Progenitor cell of endocrine pancreas (in vitro differentiated cells): ENCODE data around the gene NLGN1. TPM values are rescaled to one million over a fixed set of nuclear protein-coding genes. Genes with fewer than 3 reads are reported as not detected.

Experiments used
- DNase-seq: peaks from one replicate; pipeline ENCODE4 v3.0.0; 2021; ENCODE audit warnings: low spot score; ENCODE audit not compliant: unreplicated experiment
- H3K27ac Mint-ChIP-seq: 2 replicates; pipeline ENCODE4 v1.8.0; 2021; ENCODE audit warnings: mild to moderate bottlenecking, moderate library complexity, mixed read lengths
- H3K27me3 Mint-ChIP-seq: 2 replicates; pipeline ENCODE4 v1.8.0; 2021; ENCODE audit warnings: mixed read lengths
- H3K36me3 Mint-ChIP-seq: 2 replicates; pipeline ENCODE4 v1.8.0; 2022; ENCODE audit warnings: mixed read lengths; ENCODE audit not compliant: insufficient read depth
- H3K4me1 Mint-ChIP-seq: 2 replicates; pipeline ENCODE4 v1.8.0; 2021; ENCODE audit warnings: low read depth, mixed read lengths
- H3K4me3 Mint-ChIP-seq: 2 replicates; pipeline ENCODE4 v1.8.0; 2021; ENCODE audit warnings: low read depth, mild to moderate bottlenecking, moderate library complexity, mixed read lengths
- H3K9me3 Mint-ChIP-seq: 2 replicates; pipeline ENCODE4 v1.8.0; 2021; ENCODE audit warnings: low read depth, mixed read lengths
- total RNA-seq: library from RNA; stranded (reverse); gene quantifications from 2 replicates; pipeline ENCODE4 v1.2.1, GENCODE V29; 2021
- TF ChIP-seq, protein P1 (sequence below): fragments of 200-600 bp; sonication (generic); IDR thresholded peaks from one replicate; pipeline ENCODE4 v1.5.0; 2021; ENCODE audit warnings: antibody characterized with exemption, mild to moderate bottlenecking; ENCODE audit not compliant: unreplicated experiment

The NLGN1 gene
- total RNA-seq, 1 donor from 2014 or later, result 5.7 TPM

DNA sequence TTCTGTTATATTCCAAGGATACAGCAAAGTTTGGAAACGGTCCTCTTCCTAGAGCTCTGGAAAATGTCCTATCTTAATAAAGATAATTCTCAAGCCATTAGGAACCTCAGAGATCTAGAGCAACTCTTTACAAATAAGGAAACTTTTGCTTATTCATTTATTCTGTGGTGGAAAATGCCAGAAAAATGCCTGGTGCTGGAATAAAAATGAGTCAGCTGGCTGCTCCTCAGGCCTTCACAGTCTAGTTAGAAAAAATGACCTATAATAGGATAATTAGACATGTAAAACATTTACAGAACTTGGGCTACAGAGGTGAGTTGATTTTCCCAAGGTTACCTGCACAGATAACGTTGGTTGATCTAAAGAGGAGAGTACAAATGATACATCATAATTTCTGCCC, 372.5 kb downstream of the NLGN1 start:
- Mint-ChIP-seq H3K4me1 (no peaks in the 10 kb centered on the region), H3K4me3 (no peak overlapping the region), H3K36me3 (no peaks in the 10 kb centered on the region), H3K27me3 (peaks cover 7% of the 10 kb centered on the region), H3K27ac (no peak overlapping the region), H3K9me3 (no peaks in the 10 kb centered on the region)
- no peak for DNase-seq
- TF ChIP-seq, protein P1, sequence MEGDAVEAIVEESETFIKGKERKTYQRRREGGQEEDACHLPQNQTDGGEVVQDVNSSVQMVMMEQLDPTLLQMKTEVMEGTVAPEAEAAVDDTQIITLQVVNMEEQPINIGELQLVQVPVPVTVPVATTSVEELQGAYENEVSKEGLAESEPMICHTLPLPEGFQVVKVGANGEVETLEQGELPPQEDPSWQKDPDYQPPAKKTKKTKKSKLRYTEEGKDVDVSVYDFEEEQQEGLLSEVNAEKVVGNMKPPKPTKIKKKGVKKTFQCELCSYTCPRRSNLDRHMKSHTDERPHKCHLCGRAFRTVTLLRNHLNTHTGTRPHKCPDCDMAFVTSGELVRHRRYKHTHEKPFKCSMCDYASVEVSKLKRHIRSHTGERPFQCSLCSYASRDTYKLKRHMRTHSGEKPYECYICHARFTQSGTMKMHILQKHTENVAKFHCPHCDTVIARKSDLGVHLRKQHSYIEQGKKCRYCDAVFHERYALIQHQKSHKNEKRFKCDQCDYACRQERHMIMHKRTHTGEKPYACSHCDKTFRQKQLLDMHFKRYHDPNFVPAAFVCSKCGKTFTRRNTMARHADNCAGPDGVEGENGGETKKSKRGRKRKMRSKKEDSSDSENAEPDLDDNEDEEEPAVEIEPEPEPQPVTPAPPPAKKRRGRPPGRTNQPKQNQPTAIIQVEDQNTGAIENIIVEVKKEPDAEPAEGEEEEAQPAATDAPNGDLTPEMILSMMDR, result no peak

DNA sequence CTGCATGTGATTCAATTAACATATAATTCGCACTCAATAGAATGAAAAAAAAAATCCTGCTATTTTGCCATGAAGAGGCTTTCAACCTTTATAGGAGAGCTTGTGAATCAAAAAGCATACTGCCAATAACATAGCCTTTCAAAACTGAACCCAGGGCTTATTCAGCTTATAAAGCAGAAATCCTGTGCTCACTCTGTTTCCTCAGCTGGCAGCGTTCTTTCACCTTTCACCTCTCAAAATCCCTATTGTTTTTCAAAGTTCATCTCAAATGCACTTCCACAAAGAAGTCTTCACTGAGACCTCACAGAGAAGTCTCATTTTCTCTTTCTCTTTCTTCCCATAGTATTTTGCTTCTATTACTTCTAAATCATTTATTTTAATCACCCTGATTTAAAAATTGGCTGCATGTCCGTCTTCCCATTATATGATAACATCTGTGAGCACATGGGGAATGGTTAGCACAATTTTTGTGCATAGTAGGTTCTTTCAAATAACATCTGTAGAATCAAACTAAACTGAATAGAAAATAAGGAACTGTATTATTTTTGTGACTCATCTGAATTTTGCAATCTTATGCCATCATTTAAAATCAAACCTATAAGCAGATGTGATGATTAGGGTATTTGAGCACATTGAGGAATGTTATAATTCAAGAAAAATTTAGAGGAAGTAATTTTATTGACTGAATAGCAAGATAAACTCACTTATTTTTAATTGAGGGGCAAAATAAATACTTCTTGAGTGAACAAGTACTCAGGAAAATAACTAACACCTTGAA, 373.4 kb downstream of the NLGN1 start:
- Mint-ChIP-seq H3K4me1 (no peaks in the 10 kb centered on the region), H3K36me3 (no peaks in the 10 kb centered on the region), H3K9me3 (no peaks in the 10 kb centered on the region), H3K4me3 (no peak overlapping the region), H3K27me3 (peaks cover 7% of the 10 kb centered on the region), H3K27ac (no peak overlapping the region)
- DNase-seq, result no peak
- TF ChIP-seq, protein P1, result no peak

DNA sequence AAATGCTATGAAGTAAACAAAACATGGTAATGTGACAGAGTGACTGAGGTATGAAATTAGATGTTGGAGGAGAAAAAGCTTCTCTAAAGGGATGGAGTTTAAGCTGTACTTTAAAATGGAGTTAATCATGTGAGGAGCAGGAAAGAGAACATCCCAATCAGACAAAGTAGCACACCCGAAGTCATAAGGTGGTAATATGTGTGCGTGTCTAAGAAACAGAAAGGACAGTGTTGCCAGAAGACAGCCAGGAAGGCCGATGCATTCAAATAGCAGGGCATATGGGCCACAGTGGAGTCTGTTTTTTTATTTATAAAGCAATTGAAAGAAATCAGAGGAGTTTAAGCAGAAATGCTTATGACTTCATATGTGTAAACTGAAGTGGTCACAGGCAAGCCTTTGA, 376.3 kb downstream of the NLGN1 start:
- no peak for DNase-seq
- no peaks in the 10 kb centered on the region for H3K4me1 Mint-ChIP-seq
- TF ChIP-seq, protein P1, result no peak
- no peaks in the 10 kb centered on the region for H3K36me3 Mint-ChIP-seq
- no peak overlapping the region for H3K4me3 Mint-ChIP-seq
- H3K27me3 Mint-ChIP-seq, result peaks cover 7% of the 10 kb centered on the region
- no peak overlapping the region for H3K27ac Mint-ChIP-seq
- H3K9me3 Mint-ChIP-seq, result no peaks in the 10 kb centered on the region

DNA sequence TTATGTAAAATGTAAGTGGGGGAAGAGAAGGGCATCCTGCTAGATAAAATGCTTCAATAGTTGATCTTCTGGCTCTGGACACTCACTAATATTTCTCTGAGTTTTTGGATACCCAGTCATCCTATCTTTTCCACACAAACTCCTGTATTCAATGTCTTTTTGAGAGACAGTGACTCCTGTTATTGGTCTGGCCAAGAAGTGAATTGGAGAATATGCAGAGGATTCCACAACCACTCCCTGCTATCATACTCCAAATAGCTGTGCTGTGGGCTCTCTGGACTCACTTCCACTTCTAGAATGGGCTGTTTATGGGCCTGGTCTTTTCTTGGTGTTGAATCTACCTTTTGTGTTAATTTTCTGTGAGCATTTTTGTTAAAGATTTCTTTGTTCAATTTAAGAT, 376.8 kb downstream of the NLGN1 start:
- TF ChIP-seq, protein P1, result no peak
- DNase-seq, result no peak
- Mint-ChIP-seq H3K27me3 (peaks cover 7% of the 10 kb centered on the region), H3K4me3 (no peak overlapping the region), H3K9me3 (no peaks in the 10 kb centered on the region), H3K36me3 (no peaks in the 10 kb centered on the region), H3K4me1 (no peaks in the 10 kb centered on the region), H3K27ac (no peak overlapping the region)

DNA sequence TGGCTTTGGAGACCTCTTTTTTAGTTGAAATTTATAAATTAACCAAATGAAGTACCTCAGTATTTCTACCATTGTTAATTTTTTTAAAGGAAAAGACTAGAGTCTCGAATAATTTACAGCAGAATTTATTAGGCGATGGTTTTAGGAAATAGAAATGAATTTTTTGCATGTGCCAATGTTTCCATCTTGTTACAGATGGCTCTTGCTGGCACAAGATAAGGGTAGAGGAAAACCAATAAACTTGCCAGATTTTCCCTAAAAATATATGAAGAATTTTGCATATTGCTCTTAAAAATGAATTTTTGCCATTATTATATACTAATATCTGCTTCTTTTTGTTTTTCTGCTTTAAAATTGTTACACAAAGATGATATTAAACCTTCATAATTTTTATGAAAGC, 380.7 kb downstream of the NLGN1 start:
- no peak overlapping the region for H3K4me3 Mint-ChIP-seq
- H3K9me3 Mint-ChIP-seq, result no peaks in the 10 kb centered on the region
- H3K4me1 Mint-ChIP-seq, result no peaks in the 10 kb centered on the region
- no peaks in the 10 kb centered on the region for H3K36me3 Mint-ChIP-seq
- H3K27me3 Mint-ChIP-seq, result peaks cover 14% of the 10 kb centered on the region
- no peak for DNase-seq
- TF ChIP-seq, protein P1, result no peak
- H3K27ac Mint-ChIP-seq, result no peak overlapping the region
